PC-3 (cell line): ENCODE results near the gene TOM1L2. TPM values are rescaled to one million over a fixed set of nuclear protein-coding genes. Genes with fewer than 3 reads are reported as not detected.

ENCODE experiments used
- ATAC-seq: fragments of 200-7000 bp; cut with Tn5 transposase; 2 replicates; pipeline ENCODE4 v1.9.1; 2020; ENCODE audit warnings: mild to moderate bottlenecking, moderate library complexity
- BruUV-seq: library from RNA; stranded (reverse); fragments of 400-500 nt; replicated peaks from 2 replicates; lab custom pipeline; 2021; lab: Mats Ljungman, UMichigan
- CTCF ChIA-PET: fragments of 300-600 bp; sonication (Branson Sonifier 250); formaldehyde crosslinking; loops from one replicate; lab custom pipeline; 2022; ENCODE audit warnings: antibody characterized with exemption; lab: Charles Lee
- POLR2A ChIA-PET: fragments of 300-600 bp; sonication (Branson Sonifier 250); formaldehyde crosslinking; loops from one replicate; lab custom pipeline; 2022; ENCODE audit warnings: antibody characterized with exemption; ENCODE audit not compliant: unreplicated experiment; lab: Charles Lee
- DNase-seq: peaks from one replicate; pipeline ENCODE4 v3.0.0-alpha.2; 2015
- H2AFZ ChIP-seq: fragments of 300-600 bp; sonication (generic); 2 replicates; pipeline ENCODE4 v1.6.0; 2016; ENCODE audit warnings: antibody characterized with exemption, low read length
- H3F3A ChIP-seq: fragments of 300-600 bp; sonication (generic); one replicate; pipeline ENCODE4 v1.6.0; 2017; ENCODE audit warnings: antibody characterized with exemption, low read length, control low read depth, mild to moderate bottlenecking; ENCODE audit not compliant: unreplicated experiment
- H3K27ac ChIP-seq: fragments of 300-600 bp; sonication (generic); 2 replicates; pipeline ENCODE4 v1.5.1; 2016; ENCODE audit warnings: mild to moderate bottlenecking, low read length
- H3K27me3 ChIP-seq: fragments of 300-600 bp; sonication (generic); 2 replicates; pipeline ENCODE4 v1.6.1; 2016; ENCODE audit warnings: low read length, mixed read lengths
- H3K36me3 ChIP-seq: fragments of 300-600 bp; sonication (generic); 2 replicates; pipeline ENCODE4 v1.6.1; 2016; ENCODE audit warnings: low read depth, mixed run types, low read length, mixed read lengths
- H3K4me1 ChIP-seq: fragments of 300-600 bp; sonication (generic); 2 replicates; pipeline ENCODE4 v1.5.1; 2016; ENCODE audit warnings: low read length; ENCODE audit not compliant: insufficient read depth
- H3K4me2 ChIP-seq: fragments of 300-600 bp; sonication (generic); 2 replicates; pipeline ENCODE4 v1.6.0; 2016; ENCODE audit warnings: low read length
- H3K4me3 ChIP-seq: fragments of 300-600 bp; sonication (generic); 2 replicates; pipeline ENCODE4 v1.5.1; 2016; ENCODE audit warnings: mild to moderate bottlenecking, low read length, mixed read lengths
- H3K79me2 ChIP-seq: fragments of 300-600 bp; sonication (generic); 2 replicates; pipeline ENCODE4 v1.6.1; 2017; ENCODE audit warnings: low read length, mixed read lengths
- H3K9ac ChIP-seq: fragments of 300-600 bp; sonication (generic); 2 replicates; pipeline ENCODE4 v1.6.0; 2016; ENCODE audit warnings: mild to moderate bottlenecking, low read length
- H3K9me2 ChIP-seq: fragments of 300-600 bp; sonication (generic); replicated peaks from 2 replicates; pipeline ENCODE4 v1.6.1; 2016; ENCODE audit warnings: mixed run types, low read length, mixed read lengths
- H3K9me3 ChIP-seq: fragments of 300-600 bp; sonication (generic); 2 replicates; pipeline ENCODE4 v1.6.1; 2016; ENCODE audit warnings: low read length, mixed read lengths
- H4K20me1 ChIP-seq: fragments of 300-600 bp; sonication (generic); 2 replicates; pipeline ENCODE4 v1.6.1; 2016; ENCODE audit warnings: low read length, mixed read lengths
- EZH2 ChIP-seq: fragments of 300-600 bp; sonication (generic); IDR thresholded peaks from one replicate; pipeline ENCODE4 v1.6.1; 2017; ENCODE audit warnings: antibody characterized with exemption, mild to moderate bottlenecking, low read length; ENCODE audit not compliant: unreplicated experiment
- EZH2phosphoT487 ChIP-seq: fragments of 300-600 bp; sonication (generic); IDR thresholded peaks from 2 replicates; pipeline ENCODE4 v1.6.1; 2018; ENCODE audit warnings: mild to moderate bottlenecking, antibody characterized with exemption, low read length, borderline replicate concordance
- intact Hi-C: fragments of 100-400 bp; cut with micrococcal nuclease; formaldehyde crosslinking; loops from 2 replicates; pipeline ENCODE4 v1.9.0; 2023
- total RNA-seq: library from RNA; depleted of rRNA; stranded (reverse); fragments of >200 nt; gene quantifications from 2 replicates; pipeline ENCODE4 v1.2.3, GENCODE V29; 2014
- TF ChIP-seq, protein P1 (sequence below): fragments of 300-600 bp; sonication (generic); conservative IDR thresholded peaks from 2 replicates; pipeline ENCODE4 v1.5.1; 2017; ENCODE audit warnings: antibody characterized with exemption, low read depth, mild to moderate bottlenecking, low read length

Gene TOM1L2
- total RNA-seq, 1 experiment from 2014 or later = 53.3 TPM

DNA sequence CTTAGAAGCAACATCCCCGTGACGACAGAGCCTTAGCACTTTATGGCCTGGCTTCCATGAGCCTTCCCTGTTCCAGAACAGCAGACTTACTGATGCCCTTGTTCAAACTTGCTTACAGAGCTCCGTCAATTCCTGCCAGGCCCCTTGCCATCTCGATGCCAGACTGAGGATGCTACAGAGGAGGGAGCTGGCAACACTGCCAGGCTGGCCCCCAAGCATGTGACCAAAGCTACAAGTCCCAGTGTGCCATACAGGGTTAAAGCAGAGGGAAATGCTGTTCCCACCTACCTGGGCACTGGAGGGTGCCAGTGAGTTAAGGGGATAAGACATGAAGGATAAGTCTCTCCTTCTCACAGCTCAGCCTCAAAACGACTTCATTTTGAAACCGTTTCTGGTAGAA lies 102.0 kb downstream of the TOM1L2 start:
- peaks cover 17% of the 10 kb centered on the region for H3K4me1 ChIP-seq
- no peaks in the 10 kb centered on the region for H3K79me2 ChIP-seq
- H3K9ac ChIP-seq = no peak overlapping the region
- ChIA-PET CTCF (no interaction called here), POLR2A (no interaction called here)
- peaks cover 30% of the 10 kb centered on the region for H3K36me3 ChIP-seq
- no peak overlapping the region for H3K4me3 ChIP-seq
- H4K20me1 ChIP-seq = no peaks in the 10 kb centered on the region
- DNase-seq (peak; percentile 31), ATAC-seq (no peak)
- H3K27me3 ChIP-seq = no peaks in the 10 kb centered on the region
- no TSS peak for BruUV-seq
- intact Hi-C loops = no loop called here
- TF ChIP-seq, protein P1, sequence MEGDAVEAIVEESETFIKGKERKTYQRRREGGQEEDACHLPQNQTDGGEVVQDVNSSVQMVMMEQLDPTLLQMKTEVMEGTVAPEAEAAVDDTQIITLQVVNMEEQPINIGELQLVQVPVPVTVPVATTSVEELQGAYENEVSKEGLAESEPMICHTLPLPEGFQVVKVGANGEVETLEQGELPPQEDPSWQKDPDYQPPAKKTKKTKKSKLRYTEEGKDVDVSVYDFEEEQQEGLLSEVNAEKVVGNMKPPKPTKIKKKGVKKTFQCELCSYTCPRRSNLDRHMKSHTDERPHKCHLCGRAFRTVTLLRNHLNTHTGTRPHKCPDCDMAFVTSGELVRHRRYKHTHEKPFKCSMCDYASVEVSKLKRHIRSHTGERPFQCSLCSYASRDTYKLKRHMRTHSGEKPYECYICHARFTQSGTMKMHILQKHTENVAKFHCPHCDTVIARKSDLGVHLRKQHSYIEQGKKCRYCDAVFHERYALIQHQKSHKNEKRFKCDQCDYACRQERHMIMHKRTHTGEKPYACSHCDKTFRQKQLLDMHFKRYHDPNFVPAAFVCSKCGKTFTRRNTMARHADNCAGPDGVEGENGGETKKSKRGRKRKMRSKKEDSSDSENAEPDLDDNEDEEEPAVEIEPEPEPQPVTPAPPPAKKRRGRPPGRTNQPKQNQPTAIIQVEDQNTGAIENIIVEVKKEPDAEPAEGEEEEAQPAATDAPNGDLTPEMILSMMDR = peak; percentile 34
- TF ChIP-seq EZH2phosphoT487 (no peak), EZH2 (no peak)
- no peaks in the 10 kb centered on the region for H3K9me2 ChIP-seq
- H3K4me2 ChIP-seq = no peak overlapping the region
- H2AFZ ChIP-seq = no peak overlapping the region
- no peaks in the 10 kb centered on the region for H3F3A ChIP-seq
- no peaks in the 10 kb centered on the region for H3K9me3 ChIP-seq
- H3K27ac ChIP-seq = no peak overlapping the region

- Histone ChIP-seq H3K4me3 (no peak overlapping the region), H3K79me2 (no peaks in the 10 kb centered on the region), H3K27me3 (no peaks in the 10 kb centered on the region), H3K4me1 (peaks cover 13% of the 10 kb centered on the region), H4K20me1 (no peaks in the 10 kb centered on the region), H3K9me2 (no peaks in the 10 kb centered on the region), H3F3A (no peaks in the 10 kb centered on the region), H3K9ac (no peak overlapping the region), H2AFZ (no peak overlapping the region), H3K4me2 (no peak overlapping the region), H3K9me3 (no peaks in the 10 kb centered on the region), H3K27ac (no peak overlapping the region), H3K36me3 (peaks cover 25% of the 10 kb centered on the region)
- no TSS peak for BruUV-seq
- DNase-seq = no peak
- intact Hi-C loops = no loop called here
- POLR2A ChIA-PET = no interaction called here
- CTCF ChIA-PET = no interaction called here
- TF ChIP-seq, protein P1 = no peak
- TF ChIP-seq EZH2 = no peak
- TF ChIP-seq EZH2phosphoT487 = no peak
- no peak for ATAC-seq
These were observed 103.3 kb downstream of the TOM1L2 start for GRCh38 chr17:17868641-17869522.

- POLR2A ChIA-PET = interaction anchor here (0.6 kb wide), 1 partner anchor 138 kb away, joined by 5 read pairs; no protein-coding TSS in a partner anchor
- peaks cover 25% of the 10 kb centered on the region for H3K36me3 ChIP-seq
- BruUV-seq = no TSS peak
These were observed 105.3 kb downstream of the TOM1L2 start for GRCh38 chr17:17866897-17867296.

More at GRCh38 chr17:17866897-17867296, 105.3 kb downstream of the TOM1L2 start:
- no peak for DNase-seq
- intact Hi-C loops = no loop called here
- Histone ChIP-seq H3F3A (no peaks in the 10 kb centered on the region), H3K79me2 (no peaks in the 10 kb centered on the region), H3K27ac (no peak overlapping the region), H4K20me1 (no peaks in the 10 kb centered on the region), H3K4me2 (no peak overlapping the region), H2AFZ (no peak overlapping the region), H3K4me1 (no peaks in the 10 kb centered on the region), H3K4me3 (no peak overlapping the region), H3K9me3 (no peaks in the 10 kb centered on the region), H3K27me3 (no peaks in the 10 kb centered on the region), H3K9ac (no peak overlapping the region), H3K9me2 (no peaks in the 10 kb centered on the region)
- CTCF ChIA-PET = no interaction called here
- TF ChIP-seq EZH2phosphoT487 = no peak
- TF ChIP-seq, protein P1 = no peak
- no peak for TF ChIP-seq EZH2
- no peak for ATAC-seq
